GM12801 (cell line): ENCODE measurements around the gene EFHC1.

Experiments used
- CTCF ChIP-seq: IDR thresholded peaks from one replicate; pipeline ENCODE4 v1.5.1; 2011; ENCODE audit warnings: control low read depth; ENCODE audit not compliant: insufficient read length; ENCODE audit errors: extremely low read depth

EFHC1 gene

DNA sequence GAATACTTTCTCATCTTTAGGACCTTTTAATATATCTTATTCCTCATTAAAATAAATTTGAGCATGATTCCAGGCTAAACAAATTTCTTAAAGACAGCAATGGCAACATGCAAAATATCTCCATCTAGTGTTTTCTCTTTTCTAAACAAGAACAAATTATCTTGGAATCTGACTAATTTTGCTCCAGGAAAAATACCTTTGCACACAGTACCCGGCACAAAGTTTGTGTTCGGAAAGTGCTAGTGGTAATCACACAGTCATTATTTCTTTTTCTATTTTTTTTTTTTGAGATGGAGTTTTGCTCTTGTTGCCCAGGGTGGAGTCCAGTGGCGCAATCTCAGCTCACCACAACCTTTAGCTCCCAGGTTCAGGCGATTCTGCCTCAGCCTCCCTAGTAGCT is 8.2 kb upstream of the EFHC1 start:
- TF ChIP-seq CTCF = no peak

DNA sequence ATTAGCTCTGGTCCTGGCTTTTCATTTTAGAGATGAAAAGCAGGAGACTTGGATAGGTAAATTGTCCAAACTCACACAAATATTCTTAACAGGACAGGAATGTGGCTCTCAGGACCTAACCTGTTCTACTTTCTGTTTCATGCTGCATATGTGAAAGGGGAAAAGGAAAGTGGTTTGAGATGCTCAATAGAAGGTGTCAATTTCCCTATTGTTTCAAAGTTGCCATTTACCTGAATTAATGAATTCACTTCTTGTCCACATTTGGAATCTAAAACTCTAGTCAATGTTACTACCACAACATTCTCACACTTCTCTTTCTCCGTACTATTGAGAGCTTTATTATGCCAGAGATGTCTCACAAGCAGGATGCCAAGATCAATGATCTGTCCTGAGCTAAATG is 4.8 kb upstream of the EFHC1 start:
- no peak for TF ChIP-seq CTCF

DNA sequence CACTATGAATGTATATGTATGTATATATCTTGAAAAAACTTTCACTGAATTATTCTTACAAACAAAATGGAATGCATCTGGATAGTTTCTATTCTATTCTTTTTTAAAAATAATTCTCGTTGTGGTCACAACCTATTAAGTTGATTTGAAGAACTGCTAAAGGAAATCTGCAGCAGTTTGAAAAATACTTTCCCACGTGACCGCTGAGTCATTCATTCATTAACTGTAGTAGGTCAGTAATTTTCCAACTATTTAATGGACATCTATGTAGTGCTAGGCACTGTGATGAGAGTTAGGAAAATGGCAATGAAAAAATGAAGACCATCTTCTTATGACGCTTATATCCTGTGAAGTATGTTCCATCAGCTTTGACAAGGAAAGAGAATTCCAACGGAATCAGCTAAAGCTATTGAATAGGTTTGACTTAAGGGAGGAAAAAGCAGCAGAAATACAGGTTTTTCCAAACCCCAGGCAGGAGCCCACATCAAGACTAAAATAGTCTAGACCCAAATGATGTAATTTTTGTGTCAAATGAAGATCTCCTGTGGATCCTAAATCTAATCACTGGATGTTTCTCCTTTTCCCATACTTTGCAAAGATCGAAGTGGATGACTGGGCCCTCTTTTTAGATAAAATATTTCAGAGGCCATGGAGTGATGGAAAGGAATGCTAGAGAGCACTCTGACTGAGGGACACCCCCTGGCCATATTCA is 4.1 kb upstream of the EFHC1 start:
- TF ChIP-seq CTCF = no peak

DNA sequence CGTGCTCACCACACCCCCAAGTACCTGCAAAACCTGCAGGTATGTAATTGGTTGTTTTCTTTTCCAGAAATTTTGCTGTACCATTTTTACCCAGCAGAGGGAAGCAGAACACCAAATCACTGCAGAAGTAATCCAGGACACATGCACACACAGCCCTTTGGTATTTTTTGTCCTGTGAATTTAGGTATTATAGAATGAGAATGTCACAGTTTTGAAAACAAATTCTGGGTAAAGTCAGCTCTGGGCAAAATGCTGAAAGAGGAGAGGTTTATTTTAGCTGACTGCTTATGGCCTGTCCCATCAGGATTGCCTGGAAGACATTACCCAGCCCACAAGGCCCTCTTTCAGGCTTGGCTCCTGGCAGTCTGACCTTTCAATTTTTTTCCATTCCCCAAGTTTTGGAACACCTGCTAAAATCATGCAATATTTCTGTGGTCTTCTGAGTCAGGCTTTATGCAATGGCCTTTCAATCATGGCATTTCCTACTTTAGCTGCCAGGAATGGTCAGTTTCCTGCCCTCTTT is 3.5 kb upstream of the EFHC1 start:
- peak; percentile 26 for TF ChIP-seq CTCF

- TF ChIP-seq CTCF = no peak
These were observed 2.4 kb upstream of the EFHC1 start for GRCh38 chr6:52417675-52418111.

DNA sequence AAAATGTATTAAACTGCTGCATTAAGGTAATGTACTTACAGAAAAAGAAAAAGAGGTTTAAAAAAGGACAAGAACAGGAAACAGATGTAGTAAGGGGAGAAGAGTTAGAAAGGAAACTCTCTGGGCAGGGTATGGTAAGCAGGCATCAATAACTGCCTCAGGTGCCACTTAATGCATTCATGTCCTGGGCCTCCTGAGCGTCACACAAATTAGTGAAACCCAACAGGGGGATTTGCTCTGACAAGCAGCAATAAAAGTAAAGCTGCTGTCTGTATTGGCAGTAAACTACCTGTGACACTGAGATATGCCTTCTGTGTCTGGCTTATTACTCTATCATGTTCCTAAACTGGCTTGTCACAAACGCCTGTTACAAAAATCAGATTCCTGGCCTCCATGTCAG is 1.5 kb upstream of the EFHC1 start:
- TF ChIP-seq CTCF = no peak

DNA sequence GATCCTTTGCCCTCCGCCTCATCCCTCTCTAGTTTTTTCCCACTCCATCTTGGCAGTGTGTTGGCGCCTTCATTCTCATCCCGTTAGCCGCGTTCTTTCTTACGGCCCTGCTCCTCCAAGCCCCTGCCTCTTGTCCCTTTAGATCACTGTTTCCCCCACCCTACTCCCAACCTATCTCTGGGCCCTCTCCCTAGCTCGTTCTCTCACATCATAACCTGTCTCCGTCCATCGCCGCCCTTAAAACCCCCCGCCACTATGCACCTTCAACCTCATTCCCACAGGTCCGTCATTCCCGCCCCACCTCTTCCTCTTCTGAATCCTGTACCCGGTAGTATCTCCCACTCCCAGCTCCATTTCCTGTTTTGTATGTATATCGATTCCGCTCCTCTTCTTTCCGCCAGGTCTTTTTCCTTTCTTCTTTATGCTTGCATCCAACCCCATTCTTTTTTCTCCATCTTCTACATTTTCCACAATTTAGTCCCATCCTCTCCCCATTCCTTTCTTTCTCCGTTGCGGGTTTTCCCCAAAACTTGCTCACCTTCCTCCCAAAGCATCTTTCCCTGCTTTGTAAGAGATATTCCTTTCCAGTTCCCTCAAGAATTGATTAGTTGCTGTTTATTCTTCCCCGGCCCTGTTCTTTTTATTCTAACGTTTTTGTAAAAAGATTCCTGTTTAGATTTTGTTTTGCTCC is 671 bp downstream of the EFHC1 start:
- no peak for TF ChIP-seq CTCF
